SK-N-SH (cell line): Measurements from ENCODE around the gene MAN1A2. TPM values are rescaled to one million over a fixed set of nuclear protein-coding genes. Genes with fewer than 3 reads are reported as not detected.

Experiments used
- CTCF ChIA-PET: fragments of 300-600, 350-600 bp; formaldehyde crosslinking; extraction: SDS; loops from one replicate; lab custom pipeline; 2021; lab: Yijun Ruan, JAX
- POLR2A ChIA-PET: fragments of 350-600 bp; sonication (Branson Sonifier 250); formaldehyde crosslinking; extraction: SDS; loops from one replicate; lab custom pipeline; 2020; ENCODE audit warnings: antibody characterized with exemption, inconsistent platforms; lab: Yijun Ruan, JAX
- DNase-seq: peaks from one replicate; pipeline ENCODE4 v3.0.0; 2012
- H2AFZ ChIP-seq: fragments of 200-600 bp; sonication (generic); 2 replicates; pipeline ENCODE4 v1.8.1; 2016; ENCODE audit warnings: antibody characterized with exemption, mild to moderate bottlenecking, low read depth
- H3F3A ChIP-seq: fragments of 200-600 bp; sonication (generic); replicated peaks from 2 replicates; pipeline ENCODE3; 2016; ENCODE audit warnings: antibody characterized with exemption, mild to moderate bottlenecking; ENCODE audit not compliant: insufficient read depth
- H3K27ac ChIP-seq, 2 experiments: fragments of 200-500 bp in 1 of 2; fragments of 200-600 bp in 1 of 2; sonication (Bioruptor generic) in 1 of 2; sonication (generic), shearing (Covaris generic) in 1 of 2; 2 replicates each; pipeline versions ENCODE4 v1.5.1 to v1.6.1; 2014 to 2016; ENCODE audit warnings: low read depth in 2 of 2, inconsistent platforms in 1 of 2, low read length in 1 of 2, mild to moderate bottlenecking in 1 of 2, mixed read lengths in 1 of 2
- H3K27me3 ChIP-seq: fragments of 200-600 bp; sonication (generic), shearing (Covaris generic); 2 replicates; pipeline ENCODE4 v1.6.1; 2016; ENCODE audit warnings: mixed run types; ENCODE audit not compliant: insufficient read depth
- H3K36me3 ChIP-seq, 2 experiments: fragments of 200-500 bp in 1 of 2; fragments of 200-600 bp in 1 of 2; sonication (Bioruptor generic) in 1 of 2; sonication (generic) in 1 of 2; replicated peaks in 1 of 2; 2 replicates each; pipeline versions ENCODE3 to v1.5.1; 2014 to 2016; ENCODE audit warnings: low read length in 1 of 2, mild to moderate bottlenecking in 1 of 2; ENCODE audit not compliant: insufficient read depth in 2 of 2, control insufficient read depth in 1 of 2
- H3K4me1 ChIP-seq, 2 experiments: fragments of 200-500 bp in 1 of 2; fragments of 200-600 bp in 1 of 2; sonication (Bioruptor generic) in 1 of 2; sonication (generic), shearing (Covaris generic) in 1 of 2; 2 replicates each; pipeline versions ENCODE4 v1.5.1 to v1.6.1; 2014 to 2016; ENCODE audit warnings: low read depth in 1 of 2, low read length in 1 of 2, mixed run types in 1 of 2; ENCODE audit not compliant: insufficient read depth in 2 of 2, control insufficient read depth in 1 of 2
- H3K4me2 ChIP-seq: fragments of 200-600 bp; sonication (generic), shearing (Covaris generic); 2 replicates; pipeline ENCODE4 v1.6.1; 2017; ENCODE audit warnings: mixed run types
- H3K4me3 ChIP-seq, 2 experiments: fragments of 200-500 bp in 1 of 2; fragments of 200-600 bp in 1 of 2; sonication (Bioruptor generic) in 1 of 2; sonication (generic), shearing (Covaris generic) in 1 of 2; 2 replicates each; pipeline versions ENCODE4 v1.5.1 to v1.8.1; 2014 to 2016; ENCODE audit warnings: low read depth in 2 of 2, inconsistent platforms in 1 of 2, low read length in 1 of 2, mild to moderate bottlenecking in 1 of 2, mixed read lengths in 1 of 2, moderate library complexity in 1 of 2
- H3K79me2 ChIP-seq: fragments of 200-600 bp; sonication (generic); 2 replicates; pipeline ENCODE4 v1.8.1; 2017; ENCODE audit warnings: mild to moderate bottlenecking; ENCODE audit not compliant: insufficient read depth
- H3K9ac ChIP-seq: fragments of 200-600 bp; sonication (generic); 2 replicates; pipeline ENCODE4 v1.6.1; 2017; ENCODE audit warnings: mixed run types
- H3K9me2 ChIP-seq: fragments of 200-600 bp; sonication (generic); 2 replicates; pipeline ENCODE4 v1.6.1; 2017; ENCODE audit warnings: mixed run types
- H3K9me3 ChIP-seq: fragments of 200-600 bp; sonication (generic); 2 replicates; pipeline ENCODE4 v1.6.1; 2017; ENCODE audit warnings: mixed run types, mild to moderate bottlenecking, moderate library complexity
- H4K20me1 ChIP-seq: fragments of 200-600 bp; sonication (generic); 2 replicates; pipeline ENCODE4 v1.6.1; 2017; ENCODE audit warnings: mild to moderate bottlenecking, mixed run types; ENCODE audit not compliant: insufficient read depth
- ELF1 ChIP-seq: IDR thresholded peaks from 2 replicates; pipeline ENCODE4 v1.4.0; 2012
- EZH2phosphoT487 ChIP-seq: fragments of 200-600 bp; sonication (generic); IDR thresholded peaks from 2 replicates; pipeline ENCODE4 v1.6.1; 2017; ENCODE audit warnings: low read depth, mixed run types, mild to moderate bottlenecking, antibody characterized with exemption, moderate library complexity, borderline replicate concordance
- GABPA ChIP-seq: IDR thresholded peaks from 2 replicates; pipeline ENCODE4 v1.4.0; 2012; ENCODE audit warnings: low read depth, mild to moderate bottlenecking
- GATA2 ChIP-seq: sonication (generic); formaldehyde crosslinking; IDR thresholded peaks from 2 replicates; pipeline ENCODE4 v1.5.0; 2020; ENCODE audit warnings: mild to moderate bottlenecking, missing genetic modification reagents
- JUND ChIP-seq: IDR thresholded peaks from 2 replicates; pipeline ENCODE4 v1.4.0; 2012
- MEF2A ChIP-seq: IDR thresholded peaks from 2 replicates; pipeline ENCODE4 v1.4.0; 2012; ENCODE audit warnings: low read depth, borderline replicate concordance
- MXI1 ChIP-seq: IDR thresholded peaks from 2 replicates; pipeline ENCODE4 v1.6.1; 2012; ENCODE audit warnings: mild to moderate bottlenecking, low read depth, low read length, improper control_type of control experiment
- POLR2AphosphoS5 ChIP-seq: IDR thresholded peaks from 2 replicates; pipeline ENCODE4 v1.6.1; 2012; ENCODE audit warnings: low read depth, low read length
- RAD21 ChIP-seq: IDR thresholded peaks from 2 replicates; pipeline ENCODE4 v1.6.1; 2012; ENCODE audit warnings: mild to moderate bottlenecking, low read length
- TAF1 ChIP-seq: IDR thresholded peaks from 2 replicates; pipeline ENCODE4 v1.6.1; 2012; ENCODE audit warnings: low read depth, mild to moderate bottlenecking, low read length, moderate library complexity, borderline replicate concordance
- YY1 ChIP-seq: IDR thresholded peaks from 2 replicates; pipeline ENCODE4 v1.4.0; 2012; ENCODE audit warnings: low read depth, mild to moderate bottlenecking
- WGBS: methylation state at CpG from one replicate; pipeline ENCODE4 v1.1.6; 2017; ENCODE audit warnings: low lambda C conversion rate; 5-methylcytosine and 5-hydroxymethylcytosine counted together
- polyA plus RNA-seq, 3 experiments: library from polyadenylated mRNA; depleted of rRNA; stranded (reverse); fragments of >200 nt; gene quantifications; 2 replicates each; pipeline ENCODE4 v1.2.3, GENCODE V29; 2012
- TF ChIP-seq, protein P1 (sequence below): IDR thresholded peaks from 2 replicates; pipeline ENCODE4 v1.6.1; 2012; ENCODE audit warnings: mild to moderate bottlenecking, low read depth, low read length, moderate library complexity
- TF ChIP-seq, protein P2 (sequence below): fragments of 200-600 bp; sonication (generic); IDR thresholded peaks from 2 replicates; pipeline ENCODE4 v1.6.1; 2017; ENCODE audit warnings: antibody characterized with exemption, mild to moderate bottlenecking, moderate library complexity
- TF ChIP-seq, protein P3 (sequence below): IDR thresholded peaks from 2 replicates; pipeline ENCODE4; 2012
- TF ChIP-seq, protein P4 (sequence below): fragments of 150-350 bp; IDR thresholded peaks from 2 replicates; pipeline ENCODE4 v1.6.1; 2016; ENCODE audit warnings: mild to moderate bottlenecking, low read depth, low read length
- TF ChIP-seq, protein P5 (sequence below): IDR thresholded peaks from 2 replicates; pipeline ENCODE4 v1.4.0; 2012; ENCODE audit warnings: low read depth

Gene MAN1A2
- polyA plus RNA-seq, 1 of the 3 experiments (the other 2 are of a cell fraction) = 6.0 TPM

DNA sequence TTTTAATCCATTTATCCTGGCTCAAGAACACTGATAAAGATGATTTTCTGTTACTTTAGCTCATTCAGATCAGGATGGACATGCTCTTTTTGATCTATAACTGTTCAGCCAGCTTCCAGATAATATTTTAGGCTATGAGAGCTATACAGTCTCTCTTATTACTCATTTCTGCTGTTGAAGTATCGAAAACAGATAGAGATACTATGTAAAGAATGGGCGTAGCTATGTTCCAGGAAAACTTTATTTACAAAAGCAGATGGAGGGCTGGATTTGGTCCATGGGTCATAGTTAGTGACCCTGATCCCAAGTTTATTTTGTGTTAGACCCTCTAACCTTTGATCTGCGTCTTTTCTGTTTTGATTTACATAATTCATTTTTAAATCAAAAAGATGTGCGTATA, 159.8 kb downstream of the MAN1A2 start:
- no peaks in the 10 kb centered on the region for H3K79me2 ChIP-seq
- H3K9me2 ChIP-seq = no peaks in the 10 kb centered on the region
- H3K4me3 ChIP-seq = no peak overlapping the region
- POLR2A ChIA-PET = no interaction called here
- H3K27ac ChIP-seq = peak overlapping the region in 1 of 2 experiments; percentile 19; a peak in 1 of 4 replicates
- DNase-seq = no peak
- H3K4me1 ChIP-seq = no peaks in the 10 kb centered on the region
- H3K36me3 ChIP-seq = peaks cover 12 to 21% of the 10 kb centered on the region in 2 experiments
- H3F3A ChIP-seq = peaks cover 10% of the 10 kb centered on the region
- TF ChIP-seq RAD21 = no peak
- no peak for TF ChIP-seq EZH2phosphoT487
- TF ChIP-seq, protein P1, sequence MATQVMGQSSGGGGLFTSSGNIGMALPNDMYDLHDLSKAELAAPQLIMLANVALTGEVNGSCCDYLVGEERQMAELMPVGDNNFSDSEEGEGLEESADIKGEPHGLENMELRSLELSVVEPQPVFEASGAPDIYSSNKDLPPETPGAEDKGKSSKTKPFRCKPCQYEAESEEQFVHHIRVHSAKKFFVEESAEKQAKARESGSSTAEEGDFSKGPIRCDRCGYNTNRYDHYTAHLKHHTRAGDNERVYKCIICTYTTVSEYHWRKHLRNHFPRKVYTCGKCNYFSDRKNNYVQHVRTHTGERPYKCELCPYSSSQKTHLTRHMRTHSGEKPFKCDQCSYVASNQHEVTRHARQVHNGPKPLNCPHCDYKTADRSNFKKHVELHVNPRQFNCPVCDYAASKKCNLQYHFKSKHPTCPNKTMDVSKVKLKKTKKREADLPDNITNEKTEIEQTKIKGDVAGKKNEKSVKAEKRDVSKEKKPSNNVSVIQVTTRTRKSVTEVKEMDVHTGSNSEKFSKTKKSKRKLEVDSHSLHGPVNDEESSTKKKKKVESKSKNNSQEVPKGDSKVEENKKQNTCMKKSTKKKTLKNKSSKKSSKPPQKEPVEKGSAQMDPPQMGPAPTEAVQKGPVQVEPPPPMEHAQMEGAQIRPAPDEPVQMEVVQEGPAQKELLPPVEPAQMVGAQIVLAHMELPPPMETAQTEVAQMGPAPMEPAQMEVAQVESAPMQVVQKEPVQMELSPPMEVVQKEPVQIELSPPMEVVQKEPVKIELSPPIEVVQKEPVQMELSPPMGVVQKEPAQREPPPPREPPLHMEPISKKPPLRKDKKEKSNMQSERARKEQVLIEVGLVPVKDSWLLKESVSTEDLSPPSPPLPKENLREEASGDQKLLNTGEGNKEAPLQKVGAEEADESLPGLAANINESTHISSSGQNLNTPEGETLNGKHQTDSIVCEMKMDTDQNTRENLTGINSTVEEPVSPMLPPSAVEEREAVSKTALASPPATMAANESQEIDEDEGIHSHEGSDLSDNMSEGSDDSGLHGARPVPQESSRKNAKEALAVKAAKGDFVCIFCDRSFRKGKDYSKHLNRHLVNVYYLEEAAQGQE = no peak
- TF ChIP-seq YY1 = no peak
- TF ChIP-seq JUND = no peak
- TF ChIP-seq, protein P2, sequence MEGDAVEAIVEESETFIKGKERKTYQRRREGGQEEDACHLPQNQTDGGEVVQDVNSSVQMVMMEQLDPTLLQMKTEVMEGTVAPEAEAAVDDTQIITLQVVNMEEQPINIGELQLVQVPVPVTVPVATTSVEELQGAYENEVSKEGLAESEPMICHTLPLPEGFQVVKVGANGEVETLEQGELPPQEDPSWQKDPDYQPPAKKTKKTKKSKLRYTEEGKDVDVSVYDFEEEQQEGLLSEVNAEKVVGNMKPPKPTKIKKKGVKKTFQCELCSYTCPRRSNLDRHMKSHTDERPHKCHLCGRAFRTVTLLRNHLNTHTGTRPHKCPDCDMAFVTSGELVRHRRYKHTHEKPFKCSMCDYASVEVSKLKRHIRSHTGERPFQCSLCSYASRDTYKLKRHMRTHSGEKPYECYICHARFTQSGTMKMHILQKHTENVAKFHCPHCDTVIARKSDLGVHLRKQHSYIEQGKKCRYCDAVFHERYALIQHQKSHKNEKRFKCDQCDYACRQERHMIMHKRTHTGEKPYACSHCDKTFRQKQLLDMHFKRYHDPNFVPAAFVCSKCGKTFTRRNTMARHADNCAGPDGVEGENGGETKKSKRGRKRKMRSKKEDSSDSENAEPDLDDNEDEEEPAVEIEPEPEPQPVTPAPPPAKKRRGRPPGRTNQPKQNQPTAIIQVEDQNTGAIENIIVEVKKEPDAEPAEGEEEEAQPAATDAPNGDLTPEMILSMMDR = no peak
- TF ChIP-seq MXI1 = no peak
- TF ChIP-seq ELF1 = no peak
- TF ChIP-seq, protein P3, sequence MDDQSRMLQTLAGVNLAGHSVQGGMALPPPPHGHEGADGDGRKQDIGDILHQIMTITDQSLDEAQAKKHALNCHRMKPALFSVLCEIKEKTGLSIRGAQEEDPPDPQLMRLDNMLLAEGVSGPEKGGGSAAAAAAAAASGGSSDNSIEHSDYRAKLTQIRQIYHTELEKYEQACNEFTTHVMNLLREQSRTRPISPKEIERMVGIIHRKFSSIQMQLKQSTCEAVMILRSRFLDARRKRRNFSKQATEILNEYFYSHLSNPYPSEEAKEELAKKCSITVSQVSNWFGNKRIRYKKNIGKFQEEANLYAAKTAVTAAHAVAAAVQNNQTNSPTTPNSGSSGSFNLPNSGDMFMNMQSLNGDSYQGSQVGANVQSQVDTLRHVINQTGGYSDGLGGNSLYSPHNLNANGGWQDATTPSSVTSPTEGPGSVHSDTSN = no peak
- TF ChIP-seq GATA2 (CRISPR knock-in tag) = no peak
- TF ChIP-seq TAF1 = no peak
- TF ChIP-seq, protein P4, sequence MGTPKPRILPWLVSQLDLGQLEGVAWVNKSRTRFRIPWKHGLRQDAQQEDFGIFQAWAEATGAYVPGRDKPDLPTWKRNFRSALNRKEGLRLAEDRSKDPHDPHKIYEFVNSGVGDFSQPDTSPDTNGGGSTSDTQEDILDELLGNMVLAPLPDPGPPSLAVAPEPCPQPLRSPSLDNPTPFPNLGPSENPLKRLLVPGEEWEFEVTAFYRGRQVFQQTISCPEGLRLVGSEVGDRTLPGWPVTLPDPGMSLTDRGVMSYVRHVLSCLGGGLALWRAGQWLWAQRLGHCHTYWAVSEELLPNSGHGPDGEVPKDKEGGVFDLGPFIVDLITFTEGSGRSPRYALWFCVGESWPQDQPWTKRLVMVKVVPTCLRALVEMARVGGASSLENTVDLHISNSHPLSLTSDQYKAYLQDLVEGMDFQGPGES = no peak
- no peak for TF ChIP-seq GABPA
- TF ChIP-seq MEF2A = no peak
- TF ChIP-seq, protein P5, sequence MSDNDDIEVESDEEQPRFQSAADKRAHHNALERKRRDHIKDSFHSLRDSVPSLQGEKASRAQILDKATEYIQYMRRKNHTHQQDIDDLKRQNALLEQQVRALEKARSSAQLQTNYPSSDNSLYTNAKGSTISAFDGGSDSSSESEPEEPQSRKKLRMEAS = no peak
- no peak for TF ChIP-seq POLR2AphosphoS5
- TF ChIP-seq, all 33 proteins: peak for 0
- Histone ChIP-seq H3K9ac (no peak overlapping the region), H2AFZ (no peak overlapping the region), H4K20me1 (no peaks in the 10 kb centered on the region), H3K27me3 (no peaks in the 10 kb centered on the region), H3K4me2 (no peak overlapping the region; the same call in 1 of the 2 replicates), H3K9me3 (no peaks in the 10 kb centered on the region)
- whole genome bisulfite sequencing = 98% methylated on average over 4 of the region's 4 CpGs
- CTCF ChIA-PET = interaction anchor here (3.8 to 4.1 kb wide), 3 partner anchors 14 to 231 kb away, joined by 15 to 27 read pairs (median 24); no protein-coding TSS in a partner anchor
